ENCODE measurements around the gene HSPBP1. TPM values are rescaled to one million over a fixed set of nuclear protein-coding genes. Genes with fewer than 3 reads are reported as not detected.
A peak's percentile ranks its signal among the peaks of the same experiment; 100 is the strongest.

HSPBP1 gene
- total and polyA plus RNA-seq, 9 of the 15 experiments (the other 6 are each of a cell fraction or from before 2014, with no cell fraction given), result 0.83 to 81.3 (median 21.8) TPM

- no peak for TF ChIP-seq ETS1 (conservative IDR thresholded peaks at IDR 0.05; ENCODE audit: control insufficient read depth, low read depth, low read length)
- TF ChIP-seq YY1 (IDR thresholded peaks at IDR 0.05; ENCODE audit: borderline replicate concordance in 1 of 3, control insufficient read depth in 1 of 3, extremely low read depth in 1 of 3, insufficient read depth in 3 of 3, insufficient read length in 1 of 3, insufficient replicate concordance in 2 of 3, low read depth in 1 of 3, low read length in 2 of 3), result peak in 1 of 3 experiments; percentile 70
- no peak for TF ChIP-seq REST (IDR thresholded peaks at IDR 0.05; ENCODE audit: borderline replicate concordance)
- TF ChIP-seq REST (CRISPR knock-in tag; IDR thresholded peaks at IDR 0.05; ENCODE audit: low read depth), result no peak
Observed at GRCh38 chr19:55261671-55262126, 18.2 kb downstream of the HSPBP1 start (continued).
